Upper lobe of left lung (tissue), 6 donors: ENCODE measurements around the gene DCP2. TPM values are rescaled to one million over a fixed set of nuclear protein-coding genes. Genes with fewer than 3 reads are reported as not detected.
A peak's percentile ranks its signal among the peaks of the same experiment; 100 is the strongest.

Source experiments
- ATAC-seq, 2 donors: fragments of 200-7000 bp; cut with Tn5 transposase; one replicate each; pipeline ENCODE4 v1.9.1; 2022; ENCODE audit warnings: mild to moderate bottlenecking in 2 of 2, moderate library complexity in 2 of 2; ENCODE audit not compliant: low FRiP score in 2 of 2
- DNase-seq, 2 donors: peaks; one replicate each; pipeline ENCODE4 v3.0.0-alpha.2; 2019 to 2020
- H3K27ac ChIP-seq, 4 donors: fragments of 200-600 bp; sonication (generic); one replicate each; pipeline ENCODE4 v1.5.1; 2016 to 2019
- H3K27me3 ChIP-seq, 4 donors: fragments of 200-600 bp; sonication (generic); one replicate each; pipeline ENCODE4 v1.5.1; 2017 to 2019
- H3K36me3 ChIP-seq, 4 donors: fragments of 200-600 bp; sonication (generic); one replicate each; pipeline ENCODE4 v1.5.1; 2016 to 2019
- H3K4me1 ChIP-seq, 4 donors: fragments of 200-600 bp; sonication (generic); one replicate each; pipeline ENCODE4 v1.5.1; 2018 to 2019
- H3K4me3 ChIP-seq, 4 donors: fragments of 200-600 bp; sonication (generic); one replicate each; pipeline ENCODE4 v1.5.1; 2017 to 2019; ENCODE audit warnings: mild to moderate bottlenecking in 2 of 4, moderate library complexity in 1 of 4
- H3K9me3 ChIP-seq, 4 donors: fragments of 200-600 bp; sonication (generic); one replicate each; pipeline ENCODE4 v1.5.1; 2018 to 2019
- EP300 ChIP-seq, 4 donors: sonication (generic); formaldehyde crosslinking; IDR thresholded peaks; one replicate each; pipeline ENCODE4 v1.5.1; 2017; ENCODE audit warnings: antibody characterized with exemption in 4 of 4, control low read depth in 2 of 4
- POLR2A ChIP-seq, 4 donors: fragments of 450-650 bp; IDR thresholded peaks; one replicate each; pipeline ENCODE4 v1.5.1; 2016 to 2017; ENCODE audit warnings: antibody characterized with exemption in 4 of 4, mild to moderate bottlenecking in 2 of 4
- POLR2AphosphoS5 ChIP-seq, 2 donors: sonication (generic); formaldehyde crosslinking; IDR thresholded peaks; one replicate each; pipeline ENCODE4 v1.5.1; 2017; ENCODE audit warnings: antibody characterized with exemption in 2 of 2
- WGBS, 2 donors: methylation state at CpG; one replicate each; pipeline ENCODE4 v1.1.5; 2017 to 2018; 5-methylcytosine and 5-hydroxymethylcytosine counted together
- total RNA-seq, 6 donors: library from RNA; depleted of rRNA in 4 of 6; stranded (reverse); fragments of >200 nt in 4 of 6; gene quantifications; one replicate each; pipeline versions ENCODE4 v1.1.0 to v1.2.1, GENCODE V29; 2016 to 2021
- TF ChIP-seq, protein P1 (sequence below), 6 experiments: fragments of 450-650 bp in 4 of 6; fragments of 200-600 bp in 2 of 6; sonication (generic) in 2 of 6; IDR thresholded peaks; one replicate each; pipeline ENCODE4 v1.5.1; 2016 to 2019; ENCODE audit warnings: antibody characterized with exemption in 6 of 6
- donor health status: DM: no; HTN: no; CAD: no; lungs with moderate emphysema.
- donor health status: DM: no; HTN: yes; CAD: no; lungs with severe emphysema.

DCP2 gene
- total RNA-seq, 6 donors from 2014 or later: 17.8 to 111 (median 53.2) TPM

DNA sequence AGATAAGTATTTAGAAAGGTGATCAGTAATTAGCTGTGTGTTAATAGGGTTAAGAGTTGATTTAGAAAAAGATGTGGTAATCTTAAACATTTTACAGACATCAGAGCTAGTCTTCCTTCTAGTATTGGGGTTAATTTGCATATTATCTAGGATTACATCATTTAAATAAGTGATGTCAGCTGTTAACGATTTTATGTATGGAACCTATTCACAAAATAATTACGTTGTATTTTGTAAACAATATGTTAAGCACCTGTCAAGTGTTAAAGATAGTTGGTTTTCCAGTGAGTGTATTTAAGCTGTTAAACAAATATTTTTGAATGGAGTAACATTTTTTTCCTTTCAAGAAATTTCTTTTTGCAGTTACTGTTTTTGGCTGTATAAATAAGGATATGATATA lies 2.2 kb downstream of the DCP2 start:
- Histone ChIP-seq H3K27me3 (no peaks in the 10 kb centered on the region), H3K27ac (no peak overlapping the region), H3K4me3 (peak overlapping the region in 2 of 4 donors; percentile 72 to 84), H3K9me3 (no peaks in the 10 kb centered on the region), H3K36me3 (no peaks in the 10 kb centered on the region), H3K4me1 (peaks cover 21 to 30% (median 27%) of the 10 kb centered on the region in 4 donors)
- no peak for DNase-seq
- TF ChIP-seq, protein P1, sequence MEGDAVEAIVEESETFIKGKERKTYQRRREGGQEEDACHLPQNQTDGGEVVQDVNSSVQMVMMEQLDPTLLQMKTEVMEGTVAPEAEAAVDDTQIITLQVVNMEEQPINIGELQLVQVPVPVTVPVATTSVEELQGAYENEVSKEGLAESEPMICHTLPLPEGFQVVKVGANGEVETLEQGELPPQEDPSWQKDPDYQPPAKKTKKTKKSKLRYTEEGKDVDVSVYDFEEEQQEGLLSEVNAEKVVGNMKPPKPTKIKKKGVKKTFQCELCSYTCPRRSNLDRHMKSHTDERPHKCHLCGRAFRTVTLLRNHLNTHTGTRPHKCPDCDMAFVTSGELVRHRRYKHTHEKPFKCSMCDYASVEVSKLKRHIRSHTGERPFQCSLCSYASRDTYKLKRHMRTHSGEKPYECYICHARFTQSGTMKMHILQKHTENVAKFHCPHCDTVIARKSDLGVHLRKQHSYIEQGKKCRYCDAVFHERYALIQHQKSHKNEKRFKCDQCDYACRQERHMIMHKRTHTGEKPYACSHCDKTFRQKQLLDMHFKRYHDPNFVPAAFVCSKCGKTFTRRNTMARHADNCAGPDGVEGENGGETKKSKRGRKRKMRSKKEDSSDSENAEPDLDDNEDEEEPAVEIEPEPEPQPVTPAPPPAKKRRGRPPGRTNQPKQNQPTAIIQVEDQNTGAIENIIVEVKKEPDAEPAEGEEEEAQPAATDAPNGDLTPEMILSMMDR (IDR thresholded peaks at IDR 0.05): no peak
- TF ChIP-seq POLR2AphosphoS5 (IDR thresholded peaks at IDR 0.05) (no peak), POLR2A (IDR thresholded peaks at IDR 0.05) (no peak), EP300 (IDR thresholded peaks at IDR 0.05) (no peak)
- no peak for ATAC-seq
- 16 to 31% methylated on average over 2 of the region's 2 CpGs for WGBS, 2 donors

- DNase-seq: no peak
- WGBS, 2 donors: 69 to 86% methylated on average over 3 of the region's 3 CpGs
- no peak overlapping the region for H3K4me3 ChIP-seq
- no peaks in the 10 kb centered on the region for H3K9me3 ChIP-seq
- no peaks in the 10 kb centered on the region for H3K36me3 ChIP-seq
- H3K4me1 ChIP-seq: peaks cover 27 to 30% (median 28%) of the 10 kb centered on the region in 4 donors
- TF ChIP-seq POLR2A (IDR thresholded peaks at IDR 0.05): no peak
- TF ChIP-seq, protein P1 (IDR thresholded peaks at IDR 0.05): no peak
- TF ChIP-seq EP300 (IDR thresholded peaks at IDR 0.05): no peak
- no peak for TF ChIP-seq POLR2AphosphoS5 (IDR thresholded peaks at IDR 0.05)
- no peak for ATAC-seq
- no peaks in the 10 kb centered on the region for H3K27me3 ChIP-seq
- no peak overlapping the region for H3K27ac ChIP-seq
Observed at GRCh38 chr5:112979723-112980122, 3.1 kb downstream of the DCP2 start.

- H3K9me3 ChIP-seq: no peaks in the 10 kb centered on the region
- WGBS, 2 donors: 93 to 100% methylated on average over 2 of the region's 2 CpGs
- ATAC-seq: no peak
- no peak overlapping the region for H3K27ac ChIP-seq
- H3K4me1 ChIP-seq: peaks cover 17 to 24% (median 19%) of the 10 kb centered on the region in 4 donors
- no peaks in the 10 kb centered on the region for H3K27me3 ChIP-seq
- no peak for DNase-seq
- H3K36me3 ChIP-seq: peaks cover 0 to 3% (median 0%) of the 10 kb centered on the region in 4 donors
- no peak overlapping the region for H3K4me3 ChIP-seq
- TF ChIP-seq POLR2AphosphoS5 (IDR thresholded peaks at IDR 0.05): no peak
- no peak for TF ChIP-seq EP300 (IDR thresholded peaks at IDR 0.05)
- no peak for TF ChIP-seq POLR2A (IDR thresholded peaks at IDR 0.05)
- TF ChIP-seq, protein P1 (IDR thresholded peaks at IDR 0.05): no peak
Observed at GRCh38 chr5:112983363-112983762, 6.8 kb downstream of the DCP2 start.

GRCh38 chr5:112986224-112986623 lies 9.6 kb downstream of the DCP2 start:
- TF ChIP-seq POLR2AphosphoS5 (IDR thresholded peaks at IDR 0.05) (no peak), POLR2A (IDR thresholded peaks at IDR 0.05) (no peak), EP300 (IDR thresholded peaks at IDR 0.05) (no peak)
- TF ChIP-seq, protein P1 (IDR thresholded peaks at IDR 0.05): no peak
- WGBS, 2 donors: 86 to 88% methylated on average over 4 of the region's 4 CpGs
- H3K4me1 ChIP-seq: peaks cover 0 to 8% (median 3%) of the 10 kb centered on the region in 4 donors
- DNase-seq (no peak), ATAC-seq (no peak)
- peaks cover 0 to 6% (median 1%) of the 10 kb centered on the region in 4 donors for H3K36me3 ChIP-seq
- no peak overlapping the region for H3K4me3 ChIP-seq
- no peaks in the 10 kb centered on the region for H3K27me3 ChIP-seq
- no peak overlapping the region for H3K27ac ChIP-seq
- no peaks in the 10 kb centered on the region for H3K9me3 ChIP-seq
